ENCODE results near the gene TUBG1.

The TUBG1 gene

DNA sequence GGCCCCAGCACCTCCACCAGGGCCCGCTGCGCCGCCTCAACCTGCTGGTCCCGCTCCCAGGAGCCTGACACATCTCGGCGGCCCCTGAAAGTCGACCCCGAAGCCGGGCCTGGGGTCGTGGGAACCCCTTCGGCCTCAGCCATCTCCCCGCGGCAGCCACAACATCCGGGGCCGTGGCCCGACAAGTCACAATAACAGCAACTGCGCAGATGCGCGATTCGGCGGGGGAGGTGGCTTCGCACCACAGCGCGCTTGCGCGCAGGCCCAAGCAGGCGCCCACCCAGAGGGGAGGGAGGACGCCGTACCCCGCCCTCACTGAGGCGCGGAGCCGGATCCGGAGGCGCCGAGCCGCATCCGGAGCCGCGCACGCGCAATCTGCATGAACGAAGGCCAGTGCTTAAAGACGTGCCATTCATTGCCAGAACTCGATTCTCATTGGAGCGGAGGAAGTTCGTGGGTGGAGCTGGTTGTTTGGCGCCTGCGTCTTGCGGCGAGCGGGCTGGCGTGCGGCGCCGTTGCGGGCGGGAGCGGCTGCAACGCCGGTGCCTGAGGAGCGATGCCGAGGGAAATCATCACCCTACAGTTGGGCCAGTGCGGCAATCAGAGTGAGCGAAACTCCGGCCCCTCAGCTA is at the start of gene TUBG1, which contains the start of gene RETREG3:
TUBG1 (plus strand) TSS at position 502 of the 632 bp plus-strand sequence; CDS start at position 557, 55 bp downstream.
RETREG3 (minus strand) TSS at position 193 of the 632 bp plus-strand sequence; CDS start at position 143, 50 bp downstream.
- in situ Hi-C loops (cut with MboI; ENCODE audit: low sequenced_read_pairs): no loop called here

DNA sequence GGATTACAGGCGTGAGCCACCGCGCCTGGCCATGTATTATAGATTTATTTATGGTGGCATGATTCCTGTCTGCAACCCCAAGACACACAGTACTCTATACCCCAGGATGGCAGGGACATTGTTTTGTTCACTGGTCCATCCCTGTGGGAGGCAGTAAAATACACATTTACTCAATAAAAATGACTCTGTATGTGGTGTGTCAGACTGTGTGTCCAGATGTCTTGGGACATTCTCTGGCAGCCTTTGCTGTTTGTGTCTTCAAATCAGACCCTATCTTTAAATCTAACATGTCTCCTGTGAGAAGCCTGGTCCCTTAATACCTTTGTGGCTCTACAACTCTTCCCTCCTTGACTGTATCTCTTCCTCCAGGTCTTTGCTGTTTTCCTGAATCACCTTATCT is 49.2 kb upstream of the TUBG1 start:
- in situ Hi-C loops (cut with MboI; ENCODE audit: low sequenced_read_pairs): no loop called here

DNA sequence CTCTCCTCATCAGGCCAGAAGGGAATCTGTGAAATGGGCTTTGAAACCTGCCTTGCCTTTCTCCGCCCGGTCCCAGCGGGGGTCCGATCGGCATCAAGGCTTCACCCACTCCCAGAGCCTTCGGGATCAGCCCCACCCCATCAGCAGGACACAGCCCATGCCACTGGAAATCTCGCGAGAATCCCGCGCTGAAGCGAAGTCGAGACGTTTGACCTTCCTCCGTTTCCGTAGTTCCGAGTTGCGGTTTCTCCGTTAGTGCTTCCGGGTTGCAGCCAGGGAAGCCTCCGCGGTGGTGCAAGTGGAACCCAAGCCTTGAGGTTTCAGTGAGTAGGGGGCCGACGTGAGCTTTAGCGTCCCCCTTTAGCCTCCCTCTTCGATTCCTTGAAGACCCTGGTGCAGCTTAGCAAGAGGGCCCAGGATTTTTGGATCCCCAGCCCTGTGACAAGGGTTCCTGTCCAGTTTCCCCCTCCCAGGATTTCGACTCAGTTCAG is 47.5 kb upstream of the TUBG1 start, which contains the start of gene COASY:
COASY (plus strand) TSS at position 252 of the 491 bp plus-strand sequence. CDS start 475 bp downstream, outside the sequence.
- in situ Hi-C loops (cut with MboI; ENCODE audit: low sequenced_read_pairs): no loop called here

DNA sequence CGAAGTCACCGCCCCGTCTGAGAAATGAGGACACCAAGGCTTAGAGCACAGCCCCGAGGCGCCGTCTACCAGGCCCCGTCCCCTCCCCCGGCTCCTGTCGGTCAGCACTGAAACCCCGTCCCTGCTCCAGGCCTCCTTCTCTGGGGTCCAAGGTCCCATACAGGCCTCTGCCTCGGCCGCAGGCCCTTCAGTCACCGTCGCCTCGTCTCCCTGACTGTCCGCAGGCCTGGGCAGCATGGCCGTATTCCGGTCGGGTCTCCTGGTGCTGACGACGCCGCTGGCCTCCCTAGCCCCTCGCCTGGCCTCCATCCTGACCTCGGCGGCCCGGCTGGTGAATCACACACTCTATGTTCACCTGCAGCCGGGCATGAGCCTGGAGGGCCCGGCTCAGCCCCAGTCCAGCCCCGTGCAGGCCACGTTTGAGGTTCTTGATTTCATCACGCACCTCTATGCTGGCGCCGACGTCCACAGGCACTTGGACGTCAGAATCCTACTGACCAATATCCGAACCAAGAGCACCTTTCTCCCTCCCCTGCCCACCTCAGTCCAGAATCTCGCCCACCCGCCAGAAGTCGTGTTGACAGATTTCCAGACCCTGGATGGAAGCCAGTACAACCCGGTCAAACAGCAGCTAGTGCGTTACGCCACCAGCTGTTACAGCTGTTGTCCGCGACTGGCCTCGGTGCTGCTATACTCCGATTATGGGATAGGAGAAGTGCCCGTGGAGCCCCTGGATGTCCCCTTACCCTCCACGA is 46.9 kb upstream of the TUBG1 start:
- in situ Hi-C loops (cut with MboI; ENCODE audit: low sequenced_read_pairs): no loop called here

GRCh38 chr17:42563143-42563509 is 46.4 kb upstream of the TUBG1 start:
- in situ Hi-C loops (cut with MboI; ENCODE audit: low sequenced_read_pairs): no loop called here

DNA sequence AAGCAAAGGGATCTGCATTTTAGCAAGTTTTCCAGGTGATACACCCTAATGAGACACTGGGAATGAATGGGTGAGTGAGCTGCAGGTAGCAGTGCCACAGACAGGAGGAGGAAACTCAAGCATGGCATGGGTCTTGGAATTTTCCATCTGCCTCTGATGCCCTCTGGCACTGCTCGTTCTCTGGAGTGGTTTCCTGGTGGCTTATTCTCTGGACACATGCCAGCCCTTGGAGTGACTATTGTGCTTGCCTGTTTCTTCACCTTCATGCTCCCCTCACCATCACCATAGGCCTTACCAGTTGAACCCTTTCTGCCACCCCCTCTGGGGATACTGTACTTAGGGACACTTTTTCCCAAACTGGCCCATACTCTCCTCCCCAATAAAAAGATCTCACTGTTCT is 45.9 kb upstream of the TUBG1 start:
- in situ Hi-C loops (cut with MboI; ENCODE audit: low sequenced_read_pairs): no loop called here

- in situ Hi-C loops (cut with MboI; ENCODE audit: low sequenced_read_pairs): no loop called here
Measured at GRCh38 chr17:42563950-42564349, 45.5 kb upstream of the TUBG1 start.

GRCh38 chr17:42564815-42565522 is 44.5 kb upstream of the TUBG1 start:
- in situ Hi-C loops (cut with MboI; ENCODE audit: low sequenced_read_pairs): no loop called here

GRCh38 chr17:42565523-42566214 is 43.8 kb upstream of the TUBG1 start:
- in situ Hi-C loops (cut with MboI; ENCODE audit: low sequenced_read_pairs): no loop called here

GRCh38 chr17:42566215-42566882 is 43.1 kb upstream of the TUBG1 start:
- in situ Hi-C loops (cut with MboI; ENCODE audit: low sequenced_read_pairs): no loop called here

GRCh38 chr17:42566883-42567573 is 42.5 kb upstream of the TUBG1 start, which contains the start of gene MLX:
Gene MLX, plus strand, starts transcription at chr17:42567100. Its CDS starts 25 bp downstream, at chr17:42567125.
- in situ Hi-C loops (cut with MboI; ENCODE audit: low sequenced_read_pairs): no loop called here

GRCh38 chr17:42568341-42569111 is 41.0 kb upstream of the TUBG1 start:
- in situ Hi-C loops (cut with MboI; ENCODE audit: low sequenced_read_pairs): no loop called here

DNA sequence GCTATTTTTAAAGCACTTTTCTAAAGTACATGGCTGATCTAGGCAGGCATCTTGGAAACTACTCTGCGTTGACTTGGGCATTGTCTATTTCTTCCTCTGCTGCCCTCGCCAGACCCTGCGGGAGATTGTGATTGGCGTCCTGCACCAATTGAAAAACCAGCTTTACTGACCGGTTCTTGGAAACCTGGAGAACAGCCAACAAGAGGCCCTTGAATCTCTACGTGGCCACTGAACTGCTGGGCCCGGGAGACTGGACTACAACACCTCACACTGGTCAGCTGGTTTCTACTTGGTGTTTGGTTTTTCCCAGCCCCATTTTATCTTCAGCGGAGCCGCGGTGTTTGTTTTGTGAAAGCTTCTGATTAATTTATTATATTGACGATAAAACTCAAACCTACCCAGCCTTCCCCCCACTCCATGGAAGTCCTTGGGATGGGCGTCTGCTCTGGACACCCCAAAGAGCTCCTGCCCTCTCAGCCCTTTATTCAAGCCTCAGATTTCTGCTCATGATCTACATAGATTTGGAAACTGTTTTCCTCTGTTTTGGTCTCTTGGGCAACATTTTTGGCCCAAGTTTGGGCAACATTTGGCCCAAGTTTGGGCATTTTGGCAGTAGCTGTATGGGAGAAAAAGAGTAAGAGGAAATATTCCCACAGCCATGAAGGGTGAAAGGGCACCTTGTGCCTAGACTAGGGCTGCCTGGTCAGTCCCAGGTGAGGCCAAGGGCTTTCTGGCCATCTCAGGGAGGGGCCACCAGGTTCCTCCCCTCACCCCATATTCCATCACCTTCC is 37.9 kb upstream of the TUBG1 start:
- in situ Hi-C loops (cut with MboI; ENCODE audit: low sequenced_read_pairs): no loop called here

GRCh38 chr17:42573095-42573494 is 36.4 kb upstream of the TUBG1 start:
- in situ Hi-C loops (cut with MboI; ENCODE audit: low sequenced_read_pairs): no loop called here

GRCh38 chr17:42574463-42574862 is 35.0 kb upstream of the TUBG1 start:
- in situ Hi-C loops (cut with MboI; ENCODE audit: low sequenced_read_pairs): no loop called here

- in situ Hi-C loops (cut with MboI; ENCODE audit: low sequenced_read_pairs): no loop called here
Measured at GRCh38 chr17:42577140-42577531, 32.3 kb upstream of the TUBG1 start.

GRCh38 chr17:42577532-42578281 is 31.8 kb upstream of the TUBG1 start, which contains the start of gene PSMC3IP:
Gene PSMC3IP, minus strand, starts transcription at chr17:42577729. Its CDS starts 43 bp downstream, at chr17:42577686.
- in situ Hi-C loops (cut with MboI; ENCODE audit: low sequenced_read_pairs): no loop called here

Data from HL-60/S4 treated with phorbol 12-myristate 13-acetate at 8.2 ng/mL for 4 days and 3 days (cell line).